Measurements from ENCODE around the gene RANBP17.
"Not testable (repeated sequence)": the region's sequence is repeated elsewhere in the genome, so short reads cannot be mapped to it uniquely, and the experiment has no call there.

Gene RANBP17

GRCh38 chr5:171261361-171261760 lies 399.5 kb downstream of the RANBP17 start:
- no peak for FAIRE-seq

- no peak for FAIRE-seq
Measured at GRCh38 chr5:171261904-171262303, 400.1 kb downstream of the RANBP17 start.

- no peak for FAIRE-seq
Measured at GRCh38 chr5:171263181-171263580, 401.4 kb downstream of the RANBP17 start.

- FAIRE-seq = no peak
Measured at GRCh38 chr5:171264843-171265242, 403.0 kb downstream of the RANBP17 start.

- no peak for FAIRE-seq
Measured at GRCh38 chr5:171268700-171269620, 407.1 kb downstream of the RANBP17 start.

GRCh38 chr5:171269717-171270116 lies 407.9 kb downstream of the RANBP17 start:
- no peak for FAIRE-seq

GRCh38 chr5:171270136-171270535 lies 408.3 kb downstream of the RANBP17 start:
- no peak for FAIRE-seq

GRCh38 chr5:171271798-171272197 lies 410.0 kb downstream of the RANBP17 start:
- FAIRE-seq = no peak

- no peak for FAIRE-seq
Measured at GRCh38 chr5:171272996-171273970, 411.5 kb downstream of the RANBP17 start.

- no peak for FAIRE-seq
Measured at GRCh38 chr5:171275841-171276544, 414.2 kb downstream of the RANBP17 start.

- no peak for FAIRE-seq
Measured at GRCh38 chr5:171283753-171284152, 421.9 kb downstream of the RANBP17 start.

- FAIRE-seq = no peak
Measured at GRCh38 chr5:171285465-171285864, 423.6 kb downstream of the RANBP17 start.

- no peak for FAIRE-seq
Measured at GRCh38 chr5:171288066-171288465, 426.2 kb downstream of the RANBP17 start.

- no peak for FAIRE-seq
Measured at GRCh38 chr5:171291371-171291770, 429.6 kb downstream of the RANBP17 start.

GRCh38 chr5:171295299-171295698 lies 433.5 kb downstream of the RANBP17 start:
- no peak for FAIRE-seq

- no peak for FAIRE-seq
Measured at GRCh38 chr5:171295801-171296200, 434.0 kb downstream of the RANBP17 start.

- not testable (repeated sequence) for FAIRE-seq
Measured at GRCh38 chr5:171297941-171298340, 436.1 kb downstream of the RANBP17 start.

- FAIRE-seq = no peak
Measured at GRCh38 chr5:171299228-171299627, 437.4 kb downstream of the RANBP17 start.

GRCh38 chr5:171299851-171300250 lies 438.0 kb downstream of the RANBP17 start:
- FAIRE-seq = no peak

GRCh38 chr5:171300358-171300757 lies 438.5 kb downstream of the RANBP17 start:
- no peak for FAIRE-seq

GRCh38 chr5:171306166-171306565 lies 444.3 kb downstream of the RANBP17 start:
- no peak for FAIRE-seq

- no peak for FAIRE-seq
Measured at GRCh38 chr5:171306781-171307591, 445.2 kb downstream of the RANBP17 start.

All from islet of Langerhans (tissue), 1 donor.